Measurements from ENCODE around the gene PAX4. TPM values are rescaled to one million over a fixed set of nuclear protein-coding genes. Genes with fewer than 3 reads are reported as not detected.
A peak's percentile ranks its signal among the peaks of the same experiment; 100 is the strongest.

PAX4 gene
- total and polyA plus RNA-seq, 9 of the 15 experiments (the other 6 are each of a cell fraction or from before 2014, with no cell fraction given): not detected

- intact Hi-C loops (cut with micrococcal nuclease) (no loop called here), in situ Hi-C loops (cut with MboI) (no loop called here)
- no peak overlapping the region for H3K4me2 ChIP-seq (ENCODE audit: insufficient read depth, low read length)
- ChIA-PET CTCF (ENCODE audit: low intra/inter-chr PET ratio) (no interaction called here), POLR2A (interaction anchor here (0.5 to 0.9 kb wide), 2 partner anchors 9 to 135 kb away, joined by 3 to 4 read pairs; no protein-coding TSS in a partner anchor)
- H3K4me1 ChIP-seq (replicated peaks in 1 of 2; ENCODE audit: control insufficient read depth in 2 of 2, insufficient read depth in 2 of 2, low read length in 2 of 2): peaks cover 12 to 26% of the 10 kb centered on the region in 2 experiments; a peak in 4 of 5 replicates
- peaks cover 10 to 22% of the 10 kb centered on the region in 2 experiments; a peak in 4 of 5 replicates for H3K27me3 ChIP-seq (ENCODE audit: control insufficient read depth in 2 of 2, insufficient read depth in 2 of 2, low read length in 2 of 2)
- H3K27ac ChIP-seq (ENCODE audit: extremely low read depth, low read depth, low read length): no peak overlapping the region
- no peak overlapping the region for H3K4me3 ChIP-seq
- ATAC-seq (no peak), DNase-seq (ENCODE audit: extremely low read depth in 1 of 4, low spot score in 3 of 4) (no peak), FAIRE-seq (no peak)
- no peak overlapping the region for H2AFZ ChIP-seq (ENCODE audit: low read depth, low read length)
- peak overlapping the region in 1 of 2 experiments; percentile 17; a peak in 1 of 4 replicates for H3K9ac ChIP-seq (ENCODE audit: insufficient read depth in 1 of 2, low read depth in 2 of 2, low read length in 2 of 2)
- H3K9me1 ChIP-seq (ENCODE audit: control insufficient read depth, insufficient read depth, low read length): peaks cover 4% of the 10 kb centered on the region
- WGBS (ENCODE audit: insufficient coverage, low coverage, missing lambda C conversion rate): 94% methylated on average over 7 of the region's 7 CpGs
- peaks cover 14% of the 10 kb centered on the region for H3K79me2 ChIP-seq (ENCODE audit: control insufficient read depth, insufficient read depth, low read length)
- no peaks in the 10 kb centered on the region; the same call in 1 of the 2 replicates for H4K20me1 ChIP-seq (replicated peaks; ENCODE audit: control insufficient read depth, insufficient read depth, low read length)
- no peak for TF ChIP-seq NCOR1 (IDR thresholded peaks at IDR 0.05)
- TF ChIP-seq RBFOX2 (IDR thresholded peaks at IDR 0.05; ENCODE audit: low read depth, low read length): peak; percentile 28; the same call in 1 of the 2 replicates
- peaks cover 22% of the 10 kb centered on the region; the same call in 2 of the 3 replicates for H3K36me3 ChIP-seq (ENCODE audit: control insufficient read depth, insufficient read depth, low read length)
- no TSS peak for BruUV-seq (replicated peaks)
- peaks cover 1% of the 10 kb centered on the region; the same call in 1 of the 2 replicates for H3K9me3 ChIP-seq (replicated peaks; ENCODE audit: control insufficient read depth, insufficient read depth, low read depth, low read length)
These were observed 26.8 kb downstream of the PAX4 start for GRCh38 chr7:127591189-127591588.

- H3K27me3 ChIP-seq (ENCODE audit: control insufficient read depth in 2 of 2, insufficient read depth in 2 of 2, low read length in 2 of 2): peaks cover under 1 to 9% of the 10 kb centered on the region in 2 experiments; a peak in 4 of 5 replicates
- ATAC-seq (no peak), DNase-seq (ENCODE audit: extremely low read depth in 1 of 4, low spot score in 3 of 4) (no peak), FAIRE-seq (peak; percentile 11)
- peaks cover 19% of the 10 kb centered on the region for H3K79me2 ChIP-seq (ENCODE audit: control insufficient read depth, insufficient read depth, low read length)
- H3K27ac ChIP-seq (ENCODE audit: extremely low read depth, low read depth, low read length): no peak overlapping the region
- in situ Hi-C loops (cut with MboI): no loop called here
- peaks cover 19 to 36% of the 10 kb centered on the region in 2 experiments; a peak in 4 of 5 replicates for H3K4me1 ChIP-seq (replicated peaks in 1 of 2; ENCODE audit: control insufficient read depth in 2 of 2, insufficient read depth in 2 of 2, low read length in 2 of 2)
- 92% methylated on average over 3 of the region's 3 CpGs for WGBS (ENCODE audit: insufficient coverage, low coverage, missing lambda C conversion rate)
- CTCF ChIA-PET (ENCODE audit: low intra/inter-chr PET ratio): interaction anchor here (1.2 kb wide), 1 partner anchor 141 kb away, joined by 3 read pairs; no protein-coding TSS in a partner anchor
- peaks cover 4% of the 10 kb centered on the region for H3K9me1 ChIP-seq (ENCODE audit: control insufficient read depth, insufficient read depth, low read length)
- H3K9me3 ChIP-seq (replicated peaks; ENCODE audit: control insufficient read depth, insufficient read depth, low read depth, low read length): peaks cover 6% of the 10 kb centered on the region; the same call in 1 of the 2 replicates
- H3K4me2 ChIP-seq (ENCODE audit: insufficient read depth, low read length): no peak overlapping the region
- H3K9ac ChIP-seq (ENCODE audit: insufficient read depth in 1 of 2, low read depth in 2 of 2, low read length in 2 of 2): no peak overlapping the region
- BruUV-seq (replicated peaks): no TSS peak
- H3K36me3 ChIP-seq (ENCODE audit: control insufficient read depth, insufficient read depth, low read length): peaks cover 22% of the 10 kb centered on the region; the same call in 2 of the 3 replicates
- POLR2A ChIA-PET: interaction anchor here (0.5 kb wide), 1 partner anchor 403 kb away, joined by 3 read pairs; no protein-coding TSS in a partner anchor
- intact Hi-C loops (cut with micrococcal nuclease): loop anchor here (5.0 kb wide), 1 partner anchor 62 kb away; the partner anchor contains the start of gene SND1
- no peak overlapping the region for H3K4me3 ChIP-seq
- H2AFZ ChIP-seq (ENCODE audit: low read depth, low read length): no peak overlapping the region
- no peaks in the 10 kb centered on the region; the same call in 1 of the 2 replicates for H4K20me1 ChIP-seq (replicated peaks; ENCODE audit: control insufficient read depth, insufficient read depth, low read length)
- no peak for TF ChIP-seq KHSRP (IDR thresholded peaks at IDR 0.05)
- no peak for TF ChIP-seq HNRNPK (IDR thresholded peaks at IDR 0.05; ENCODE audit: low read depth, low read length, poor library complexity, severe bottlenecking)
- no peak for TF ChIP-seq HMG20B (CRISPR knock-in tag; IDR thresholded peaks at IDR 0.05)
- TF ChIP-seq SAP30 (IDR thresholded peaks at IDR 0.05; ENCODE audit: borderline replicate concordance, insufficient read depth, low read depth, low read length, poor library complexity, severe bottlenecking): no peak
- TF ChIP-seq TAF1 (IDR thresholded peaks at IDR 0.05; ENCODE audit: control insufficient read depth, extremely low read depth, insufficient read depth, low read length, severe bottlenecking): no peak
- TF ChIP-seq CLOCK (CRISPR knock-in tag; IDR thresholded peaks at IDR 0.05; ENCODE audit: borderline replicate concordance): no peak
- TF ChIP-seq ZNF165 (CRISPR knock-in tag; IDR thresholded peaks at IDR 0.05; ENCODE audit: borderline replicate concordance): no peak
- no peak for TF ChIP-seq STAT5A (IDR thresholded peaks at IDR 0.05; ENCODE audit: borderline replicate concordance, low read length)
- TF ChIP-seq SMARCB1 (IDR thresholded peaks at IDR 0.05; ENCODE audit: insufficient read length, low read depth): no peak
- TF ChIP-seq POU5F1 (IDR thresholded peaks at IDR 0.05; ENCODE audit: borderline replicate concordance, low read depth, low read length, partially characterized antibody): no peak
- TF ChIP-seq ZNF253 (CRISPR knock-in tag; conservative IDR thresholded peaks at IDR 0.05): no peak
These were observed 28.0 kb downstream of the PAX4 start for GRCh38 chr7:127589896-127590295.

Measured in K562 (cell line).